Stimulated activated CD4-positive, alpha-beta T cell treated with anti-CD3 and anti-CD28 coated beads, Interleukin-12 subunit alpha, Interleukin-12 subunit beta, amount 100 ng/mL, for 24 hours (primary cell): ENCODE results near the gene ANKRD52.
A peak's percentile ranks its signal among the peaks of the same experiment; 100 is the strongest.
"Not testable (repeated sequence)": the region's sequence is repeated elsewhere in the genome, so short reads cannot be mapped to it uniquely, and the experiment has no call there.

Experiments
- DNase-seq, 2 experiments: peaks; one replicate each; pipeline ENCODE4 v3.0.0-alpha.2; 2020; ENCODE audit warnings: low read depth in 2 of 2

ANKRD52 gene

DNA sequence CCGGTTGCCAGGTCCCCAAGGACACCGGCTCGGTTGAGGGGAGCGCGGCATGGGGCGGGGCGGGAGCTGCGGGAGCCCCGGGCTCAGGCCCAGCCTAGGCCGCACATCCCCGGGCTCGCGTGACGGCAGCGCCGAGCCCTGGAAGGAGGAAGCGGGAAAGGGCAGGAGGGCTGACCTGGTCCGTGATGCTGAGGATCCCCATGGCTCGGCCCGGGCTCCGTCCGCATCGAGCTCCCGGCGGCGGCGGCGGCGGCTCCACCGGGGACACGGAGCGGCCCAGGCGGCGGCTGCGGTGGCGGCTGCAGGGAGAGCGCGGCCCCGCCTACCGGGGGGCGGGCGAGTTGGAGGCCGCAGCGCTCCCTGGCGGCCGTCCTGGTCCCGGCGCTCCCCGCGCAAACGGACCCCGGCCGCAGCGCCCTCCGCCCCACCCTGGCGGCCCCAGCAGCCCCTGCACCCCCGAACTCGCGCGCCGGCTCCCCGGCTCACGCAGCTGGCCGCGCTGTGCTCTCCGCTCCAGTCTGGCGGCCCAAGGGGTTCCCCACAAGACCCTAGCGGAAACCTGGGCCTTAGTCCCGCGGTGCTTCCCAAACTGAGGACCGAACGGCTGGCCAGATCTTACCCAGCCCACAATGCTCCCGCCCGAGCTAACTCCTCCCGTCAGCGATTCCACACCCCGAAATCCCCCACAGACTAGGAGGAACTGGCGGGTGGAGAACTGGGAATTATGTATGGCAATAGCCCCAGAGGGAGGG lies at the start of gene ANKRD52:
Gene ANKRD52 (minus strand): TSS at position 317 of the 752 bp plus-strand sequence. CDS start 115 bp downstream, at position 202.
- peak; percentile 54 to 71 for DNase-seq

DNA sequence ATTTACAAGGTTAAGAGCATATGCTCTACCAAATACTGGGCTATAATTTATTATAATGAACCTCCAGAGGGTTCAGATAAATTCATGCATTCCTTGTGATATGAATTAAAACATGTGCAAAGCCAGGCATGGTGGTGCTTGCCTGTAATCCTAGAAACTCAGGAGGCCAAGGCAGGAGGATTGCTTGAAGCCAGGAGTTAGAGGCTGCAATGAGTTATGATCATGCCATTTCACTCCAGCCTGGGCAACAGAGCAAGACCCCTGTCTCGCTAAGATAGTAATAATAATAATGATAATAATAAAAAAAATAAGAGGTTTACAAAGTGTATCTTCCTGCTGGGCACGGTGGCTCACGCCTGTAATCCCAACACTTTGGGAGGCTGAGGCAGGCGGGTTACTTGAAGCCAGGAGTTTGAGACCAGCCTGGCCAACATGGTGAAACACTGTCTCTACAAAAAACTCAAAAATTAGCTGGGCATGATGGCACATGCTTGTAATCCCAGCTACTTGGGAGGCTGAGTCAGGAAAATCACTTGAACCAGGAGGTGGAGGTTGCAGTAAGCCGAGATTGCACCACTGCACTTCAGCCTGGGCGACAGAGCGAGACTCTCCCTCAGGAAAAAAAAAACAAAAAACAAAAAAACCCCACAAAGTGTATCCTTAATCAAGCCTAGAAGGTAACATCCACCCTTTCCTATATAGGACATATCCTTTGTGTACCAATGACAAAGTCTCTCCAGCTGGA lies 49.2 kb upstream of the ANKRD52 start:
- DNase-seq: no peak

DNA sequence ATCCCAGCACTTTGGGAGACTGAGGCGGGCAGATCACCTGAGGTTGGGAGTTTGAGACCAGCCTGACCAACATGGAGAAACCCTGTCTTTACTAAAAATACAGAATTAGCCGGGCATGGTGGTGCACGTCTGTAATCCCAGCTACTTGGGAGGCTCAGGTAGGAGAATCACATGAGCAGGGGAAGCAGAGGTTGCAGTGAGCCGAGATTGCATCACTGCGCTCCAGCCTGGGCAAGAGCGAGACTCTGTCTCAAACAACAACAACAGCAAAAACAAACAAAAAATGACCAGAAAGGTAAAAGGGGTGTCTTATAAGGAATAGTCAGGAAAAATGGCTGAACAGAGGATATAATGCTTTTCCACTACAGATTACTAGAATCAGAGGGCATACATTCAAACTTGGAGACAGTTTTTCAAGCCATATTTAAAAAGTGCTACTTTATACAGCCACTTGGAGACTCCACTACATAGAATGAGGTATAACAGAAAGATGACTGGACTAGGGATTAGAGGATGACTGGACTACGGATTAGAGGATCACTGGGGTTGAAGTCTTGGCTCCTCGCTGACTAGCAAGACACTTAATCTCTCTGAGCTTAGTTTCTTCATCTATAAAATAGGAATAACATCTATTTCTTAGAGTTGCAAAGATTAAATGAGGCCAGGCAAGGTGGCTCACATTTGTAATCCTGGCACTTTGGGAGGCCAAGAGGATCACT lies 46.8 kb upstream of the ANKRD52 start:
- DNase-seq: no peak

DNA sequence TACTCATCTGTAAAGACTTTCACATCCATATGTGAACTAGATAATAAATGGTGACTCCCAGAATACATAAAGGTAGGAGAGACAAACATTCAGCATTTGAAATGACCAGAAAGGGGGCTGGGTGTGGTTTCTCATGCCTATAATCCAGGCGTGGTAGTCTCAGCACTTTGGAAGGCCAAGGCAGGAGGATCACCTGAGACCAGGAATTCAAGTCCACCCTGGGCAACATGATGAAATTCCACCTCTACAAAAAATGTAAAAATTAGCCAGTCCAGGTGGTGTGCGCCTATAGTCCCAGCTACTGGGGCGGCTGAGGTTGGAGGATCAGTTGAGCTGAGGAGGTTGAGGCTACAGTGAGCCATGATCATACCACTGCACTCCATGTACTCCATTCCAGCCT lies 46.1 kb upstream of the ANKRD52 start:
- DNase-seq: no peak

DNA sequence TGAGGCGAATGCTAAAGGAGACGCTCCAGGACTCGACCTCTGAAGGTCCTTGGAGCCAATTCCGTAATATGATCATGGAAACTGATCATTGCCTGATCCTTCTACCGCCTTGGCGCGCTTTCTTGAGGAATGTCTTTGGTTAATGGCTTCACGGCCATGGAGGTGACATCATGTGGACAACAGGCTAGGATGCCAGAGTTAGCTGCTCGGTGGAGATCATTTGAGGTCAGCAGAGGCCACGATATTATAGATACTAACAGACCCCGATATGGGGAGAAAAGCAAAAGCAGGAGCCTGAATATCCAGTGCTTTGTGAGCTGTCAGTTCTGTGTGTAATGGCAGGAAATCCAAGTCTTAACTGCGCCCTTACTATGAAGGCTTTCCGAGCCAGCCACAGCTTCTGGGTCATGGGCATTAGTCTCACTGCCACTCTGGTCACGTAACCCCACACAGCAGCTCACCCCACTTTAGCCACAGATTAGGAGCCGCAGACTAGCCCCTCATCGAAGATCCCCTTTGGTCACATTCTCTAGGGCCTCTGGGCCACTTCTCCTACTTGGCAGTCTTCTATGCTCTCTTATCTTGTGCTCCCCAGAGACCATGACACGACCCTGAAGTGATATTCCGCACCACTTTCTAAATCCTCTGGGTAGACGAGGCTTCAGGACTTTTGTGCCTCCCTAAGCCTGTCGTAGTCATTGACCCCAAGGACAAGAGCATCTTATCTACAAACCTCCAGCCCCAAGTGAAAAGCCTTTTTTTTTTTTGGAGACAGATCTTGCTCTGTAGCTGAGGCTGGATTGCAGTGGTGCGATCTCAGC lies 42.7 kb upstream of the ANKRD52 start:
- no peak for DNase-seq

DNA sequence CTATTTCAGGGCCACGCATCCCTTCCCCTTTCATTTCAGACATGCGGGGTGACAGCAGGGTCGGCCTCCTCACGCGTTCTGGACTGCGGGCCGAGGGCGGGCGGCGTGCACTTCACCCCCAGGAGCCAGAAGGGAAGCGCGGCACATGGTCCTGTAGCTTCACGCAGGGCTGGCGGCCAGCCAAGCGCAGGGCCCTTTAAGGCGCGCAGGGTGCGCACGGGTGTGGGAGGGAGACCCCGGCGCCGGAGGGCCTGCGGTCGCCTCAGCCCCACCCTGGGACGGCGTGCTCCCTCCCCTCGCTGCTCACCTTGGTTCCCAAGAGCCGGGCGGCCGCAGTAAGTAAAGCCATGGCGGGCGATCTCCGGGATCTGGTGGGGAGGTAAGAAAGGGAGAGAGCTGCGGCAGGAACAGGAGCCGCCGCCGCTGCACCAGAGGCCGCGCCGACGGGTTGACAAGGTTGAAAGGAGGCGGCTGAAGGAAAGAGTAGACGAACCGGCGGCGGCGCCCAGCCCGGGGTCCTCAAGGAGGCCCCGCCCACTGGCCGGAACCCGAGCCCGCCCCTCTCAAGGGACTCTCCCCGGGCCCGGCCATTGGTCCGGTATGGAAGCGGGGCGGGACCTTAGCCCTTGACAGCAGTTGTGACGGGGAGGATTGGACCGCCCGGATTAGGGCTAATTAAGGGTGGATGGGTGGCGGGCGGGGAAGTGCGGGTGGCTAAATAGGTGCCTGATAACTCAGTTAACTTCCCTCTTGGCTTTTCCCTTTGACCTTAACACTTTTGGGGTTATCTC lies 41.9 kb upstream of the ANKRD52 start, which contains the start of gene CS:
Gene CS (minus strand): TSS at position 478 of the 791 bp plus-strand sequence. CDS start 129 bp downstream, at position 349.
- DNase-seq: peak; percentile 96 to 99

DNA sequence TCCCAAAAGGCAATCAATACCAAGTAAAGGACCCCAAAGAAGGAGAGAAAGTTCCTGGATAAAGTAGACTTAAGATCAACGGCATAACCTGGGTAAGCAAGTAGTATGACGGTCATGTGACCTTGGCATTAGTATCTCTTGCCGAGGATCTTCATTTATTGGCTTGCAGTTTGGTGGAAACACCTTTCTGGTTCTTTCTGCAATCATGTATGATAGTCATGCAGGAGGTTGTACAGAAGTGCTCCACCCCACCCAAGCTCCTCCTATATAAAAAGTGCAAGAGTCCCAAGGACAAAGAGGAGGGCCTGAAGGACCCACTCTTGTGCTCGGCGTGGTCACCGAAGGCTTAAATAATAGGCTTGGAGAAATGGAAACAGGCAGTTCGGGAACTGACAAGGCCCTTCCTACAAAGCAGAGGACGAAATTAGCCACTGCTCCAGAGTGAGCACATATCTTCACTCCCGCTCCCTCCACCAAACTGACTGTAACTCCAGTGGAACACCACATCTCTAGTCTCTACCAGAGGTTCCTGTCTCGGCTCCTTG lies 41.2 kb upstream of the ANKRD52 start:
- DNase-seq: no peak

DNA sequence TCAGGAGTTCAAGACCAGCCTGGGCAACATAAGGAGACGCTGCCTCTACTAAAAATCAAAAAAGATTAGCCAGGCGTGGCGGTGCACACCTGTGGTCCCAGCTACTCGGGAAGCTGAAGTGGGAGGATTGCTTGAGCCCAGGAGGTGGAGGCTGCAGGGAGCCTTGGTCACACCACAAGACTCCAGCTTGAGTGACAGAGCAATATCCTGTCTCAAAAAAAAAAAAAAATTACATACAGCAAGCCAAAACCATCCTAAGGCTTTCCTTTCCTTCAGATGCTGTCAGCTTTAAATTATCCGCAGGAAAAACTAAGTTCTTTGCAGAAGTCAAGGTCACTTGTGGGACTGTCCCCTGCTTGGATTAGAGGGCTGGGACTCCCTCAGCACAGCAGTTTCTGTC lies 40.6 kb upstream of the ANKRD52 start:
- no peak for DNase-seq

DNA sequence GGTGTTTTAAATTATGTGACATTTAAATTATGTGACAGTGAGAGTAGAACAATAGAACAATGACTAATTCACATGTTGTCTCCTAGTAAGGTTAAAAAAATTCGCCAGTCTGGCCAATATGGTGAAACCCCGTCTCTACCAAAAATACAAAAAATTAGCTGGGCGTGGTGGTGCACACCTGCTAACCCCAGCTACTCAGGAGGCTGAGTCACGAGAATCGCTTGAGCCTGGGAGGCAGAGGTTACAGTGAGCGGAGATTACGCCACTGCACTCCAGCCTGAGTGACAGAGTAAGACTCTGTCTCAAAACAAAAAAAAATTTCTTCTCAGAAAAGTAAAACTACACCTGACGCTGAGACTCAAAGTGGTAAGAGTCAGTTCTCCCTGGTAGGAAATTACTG lies 39.2 kb upstream of the ANKRD52 start:
- no peak for DNase-seq

DNA sequence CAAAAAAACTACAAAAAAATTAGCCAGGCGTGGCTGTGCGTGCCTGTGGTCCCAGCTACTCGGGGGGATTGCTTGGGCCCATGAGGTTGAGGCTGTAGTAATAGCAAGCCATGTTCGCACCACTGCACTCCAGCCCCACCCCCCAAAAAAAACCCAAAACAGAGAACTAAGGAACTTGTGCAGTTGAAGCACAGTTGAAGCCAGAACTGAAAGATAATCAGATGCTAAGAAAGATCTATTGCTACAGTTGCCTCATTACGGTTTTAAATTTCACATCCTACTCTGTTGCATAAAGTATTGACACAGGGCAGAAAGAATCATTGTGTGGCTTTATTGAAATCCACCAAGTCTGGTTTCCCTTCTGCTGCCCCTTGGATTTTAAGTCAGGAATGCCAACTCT lies 38.1 kb upstream of the ANKRD52 start:
- DNase-seq: no peak

DNA sequence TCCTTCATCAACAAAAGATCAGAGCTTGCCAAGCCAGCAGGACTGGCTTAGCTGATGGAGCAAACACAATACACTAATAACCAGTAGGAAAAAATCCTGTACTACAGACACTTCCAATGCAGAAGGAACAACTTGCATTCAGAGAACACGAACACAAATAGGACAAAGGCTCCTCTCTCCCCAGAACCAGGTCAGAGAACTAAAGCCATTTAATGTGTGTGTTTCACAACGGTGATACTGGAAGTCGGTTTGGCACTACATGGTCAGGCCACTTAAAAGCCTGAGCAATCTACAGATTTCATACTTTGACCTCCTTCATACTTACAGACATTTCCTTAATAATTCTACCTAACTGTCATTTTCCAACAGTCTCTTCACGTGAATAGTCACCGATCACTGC lies 35.6 kb upstream of the ANKRD52 start:
- no peak for DNase-seq

DNA sequence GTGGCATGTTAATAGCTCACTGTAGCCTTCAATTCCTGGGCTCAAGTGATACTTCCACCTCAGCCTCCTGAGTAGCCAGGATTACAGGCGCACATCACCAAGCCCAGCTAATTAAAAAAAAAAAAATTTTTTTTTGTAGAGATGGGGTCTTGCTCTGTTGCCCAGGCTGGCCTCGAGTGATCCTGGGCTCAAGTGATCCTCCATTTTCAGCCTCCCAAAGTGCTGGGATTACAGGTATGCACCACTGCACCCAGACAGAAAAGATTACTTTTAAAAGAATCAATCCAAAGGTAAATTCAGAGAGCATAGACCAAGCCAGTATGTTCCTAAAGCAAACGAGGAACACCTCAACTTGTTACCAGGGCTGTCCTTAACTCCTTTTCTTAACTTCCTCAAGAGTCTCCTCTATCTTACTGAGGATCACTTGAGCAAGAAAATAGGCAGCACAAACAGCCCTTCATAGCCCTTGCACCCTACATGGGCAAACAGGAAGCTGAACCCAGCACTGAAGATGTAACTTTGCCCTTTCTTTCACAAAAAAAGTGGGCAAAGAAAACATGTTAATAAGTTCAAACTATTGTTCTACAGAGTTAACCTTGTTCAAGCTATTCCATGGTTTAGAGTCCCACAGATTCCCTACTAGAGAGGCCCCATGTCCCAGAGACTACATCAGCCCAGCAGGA lies 30.7 kb upstream of the ANKRD52 start:
- DNase-seq: no peak

DNA sequence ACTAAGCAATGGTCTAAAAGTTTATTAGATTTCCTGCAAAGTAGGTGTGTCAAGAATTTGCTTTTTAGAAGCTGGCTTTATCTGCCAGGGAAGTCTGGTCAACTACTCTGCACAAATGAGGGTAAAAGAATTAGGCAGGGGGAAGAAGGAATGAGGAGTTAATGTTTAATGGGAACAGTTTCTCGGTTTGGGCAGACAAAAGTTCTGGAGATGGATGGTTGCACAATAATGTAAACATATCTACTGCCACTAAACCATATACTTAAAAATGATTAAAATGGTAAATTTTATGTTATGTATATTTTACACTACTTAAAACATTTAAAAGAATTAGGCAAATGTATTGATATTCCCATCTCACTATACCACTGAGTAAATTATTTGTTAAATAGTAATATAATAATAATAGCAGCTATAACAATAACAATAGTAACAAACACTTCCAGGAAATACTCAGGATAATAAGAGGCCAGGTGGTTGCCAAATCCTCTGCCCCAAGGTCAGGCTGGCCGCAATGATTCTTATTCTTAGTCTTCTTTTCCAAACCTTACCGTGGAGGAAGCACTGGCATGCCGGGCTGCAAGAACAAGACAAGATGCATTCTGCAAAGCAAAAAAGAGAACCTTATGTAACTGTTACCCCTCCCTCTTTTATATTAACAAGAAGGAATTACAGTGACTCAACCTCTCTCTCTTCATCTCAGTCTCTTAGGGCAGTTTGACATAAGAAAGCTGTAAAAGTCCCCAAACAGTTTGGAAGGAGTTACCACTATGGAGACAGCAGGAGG lies 28.1 kb upstream of the ANKRD52 start:
- no peak for DNase-seq

DNA sequence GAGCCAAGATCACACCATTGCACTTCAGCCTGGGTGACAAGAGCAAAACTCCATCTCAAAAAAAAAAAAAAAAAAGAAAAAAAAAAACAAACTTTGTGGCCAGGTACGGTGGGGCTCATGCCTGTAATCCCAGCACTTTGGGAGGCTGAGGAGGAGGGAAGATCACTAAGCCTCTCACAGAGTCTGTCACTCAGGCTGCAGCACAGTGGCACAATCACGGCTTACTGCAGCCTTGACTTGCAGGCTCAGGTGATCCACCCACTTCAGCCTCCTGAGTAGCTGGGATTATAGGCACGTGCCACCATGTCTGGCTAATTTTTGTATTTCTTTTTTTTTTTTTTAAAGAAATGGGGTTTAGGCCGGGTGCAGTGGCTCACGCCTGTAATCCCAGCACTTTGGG lies 26.1 kb upstream of the ANKRD52 start:
- not testable (repeated sequence) for DNase-seq

DNA sequence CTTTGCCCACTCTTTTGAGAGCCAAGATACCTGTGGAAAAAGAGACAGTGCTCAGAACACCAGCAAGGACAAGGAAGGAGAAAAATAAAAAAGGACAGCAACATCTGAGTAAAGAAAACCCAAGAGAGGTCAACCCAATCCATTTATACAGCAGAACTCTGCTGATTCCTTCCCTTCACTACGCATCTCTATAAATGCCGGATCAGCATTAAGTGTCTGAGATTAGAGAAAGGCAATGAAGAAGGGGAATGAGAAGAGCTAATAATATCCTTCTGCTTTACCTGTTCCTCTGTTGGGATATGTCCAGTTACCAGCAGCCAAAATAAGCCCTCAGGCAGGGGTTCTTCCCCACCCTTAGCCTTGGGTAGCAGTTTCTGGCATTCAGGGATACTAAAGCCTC lies 24.4 kb upstream of the ANKRD52 start:
- no peak for DNase-seq

DNA sequence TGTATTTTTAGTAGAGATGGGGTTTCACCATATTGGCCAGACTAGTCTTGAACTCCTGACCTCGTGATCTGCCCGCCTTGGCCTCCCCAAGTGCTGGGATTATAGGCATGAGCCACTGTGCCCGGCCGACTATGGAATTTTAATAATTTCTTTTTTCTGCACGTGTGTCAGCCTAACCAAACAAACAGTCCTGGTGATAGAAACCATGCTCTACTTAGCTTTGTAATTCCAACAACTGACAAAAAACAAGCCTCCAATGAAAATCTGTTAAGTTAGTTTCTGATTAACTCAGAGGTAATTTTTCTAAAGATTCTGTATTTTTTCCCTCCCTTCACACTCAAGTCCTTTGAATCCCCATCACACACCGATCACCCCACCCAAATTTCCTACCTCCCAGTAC lies 23.8 kb upstream of the ANKRD52 start:
- no peak for DNase-seq

DNA sequence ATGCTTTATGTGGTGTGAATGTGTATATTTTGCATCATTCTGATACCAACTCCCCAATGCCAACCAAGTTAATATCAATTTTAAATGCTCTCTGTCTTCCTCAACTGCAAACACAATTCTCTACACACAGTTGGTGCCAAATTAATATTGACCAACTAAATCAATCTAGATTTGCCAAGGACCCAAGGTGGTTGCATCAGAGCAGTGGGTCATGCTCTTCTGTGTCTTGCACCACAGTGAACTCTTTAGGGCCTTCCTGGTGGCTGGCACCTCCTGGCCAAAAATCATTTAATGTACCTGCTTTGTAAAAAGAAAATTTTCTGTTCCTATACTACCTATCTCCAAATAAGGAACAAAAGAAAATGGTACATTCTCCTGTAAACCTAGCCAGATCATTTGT lies 22.7 kb upstream of the ANKRD52 start:
- no peak for DNase-seq

DNA sequence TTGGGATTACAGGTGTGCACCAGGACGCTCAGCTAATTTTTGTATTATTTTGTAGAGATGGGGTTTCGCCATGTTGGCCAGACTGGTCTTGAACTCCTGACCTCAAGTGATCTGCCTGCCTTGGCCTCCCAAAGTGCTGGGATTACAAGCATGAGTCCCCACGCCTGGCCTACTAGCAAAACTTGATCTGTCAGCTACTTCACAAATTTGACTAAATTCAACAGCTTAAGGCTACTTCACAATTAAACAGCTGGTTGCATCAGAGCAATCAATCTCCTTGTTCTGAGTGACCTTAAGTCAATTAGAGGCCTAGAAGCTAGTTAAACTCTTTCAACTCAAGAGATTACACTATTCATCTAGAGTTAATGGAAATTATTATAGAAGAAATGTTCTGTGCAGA lies 20.7 kb upstream of the ANKRD52 start:
- no peak for DNase-seq

DNA sequence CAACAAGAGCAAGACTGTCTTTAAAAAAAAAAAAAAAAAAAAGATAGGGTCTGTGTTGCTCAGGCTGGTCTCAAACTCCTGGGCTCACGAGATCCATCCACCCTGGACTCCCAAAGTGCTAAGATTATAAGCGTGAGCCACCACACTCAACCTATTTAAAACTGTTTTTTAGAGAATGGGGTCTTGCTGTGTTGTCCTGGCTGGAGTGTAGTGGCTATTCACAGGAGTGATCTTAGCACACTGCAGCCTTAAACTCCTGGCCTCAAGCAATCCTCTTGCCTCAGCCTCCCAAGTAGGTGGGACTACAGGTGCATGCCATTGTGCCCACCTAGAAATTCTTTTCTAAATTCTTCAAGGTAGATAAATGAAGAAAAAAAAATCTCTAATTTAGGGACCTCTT lies 16.1 kb upstream of the ANKRD52 start:
- DNase-seq: no peak
